Right atrium auricular region (tissue), 2 donors: ENCODE results near the gene FBXO48. TPM values are rescaled to one million over a fixed set of nuclear protein-coding genes. Genes with fewer than 3 reads are reported as not detected.

Experiments
- DNase-seq: peaks from one replicate; pipeline ENCODE4 v3.0.0-alpha.2; 2019; ENCODE audit warnings: low spot score
- H3K27ac ChIP-seq, 2 donors: fragments of 200-600 bp; sonication (generic); 1 replicate in 1 of 2; 2 replicates in 1 of 2; pipeline ENCODE4 v1.5.1; 2016 to 2019
- H3K27me3 ChIP-seq, 2 donors: fragments of 200-600 bp; sonication (generic); one replicate each; pipeline versions ENCODE4 v1.5.1 to v1.6.0; 2017 to 2019
- H3K36me3 ChIP-seq: fragments of 200-600 bp; sonication (generic); one replicate; pipeline ENCODE4 v1.5.1; 2016
- H3K4me1 ChIP-seq, 2 donors: fragments of 200-600 bp; sonication (generic); one replicate each; pipeline versions ENCODE4 v1.5.1 to v1.6.0; 2017 to 2019
- H3K4me3 ChIP-seq, 2 donors: fragments of 200-600 bp; sonication (generic); 1 replicate in 1 of 2; 2 replicates in 1 of 2; pipeline ENCODE4 v1.5.1; 2017 to 2019; ENCODE audit warnings: mild to moderate bottlenecking in 1 of 2, moderate library complexity in 1 of 2
- H3K9me3 ChIP-seq, 2 donors: fragments of 200-600 bp; sonication (generic); one replicate each; pipeline ENCODE4 v1.5.1; 2019
- total RNA-seq, 2 donors: library from RNA; depleted of rRNA; stranded (reverse); fragments of >200 nt; gene quantifications; one replicate each; pipeline ENCODE4 v1.1.0, GENCODE V29; 2016
- TF ChIP-seq, protein P1 (sequence below), 2 donors: fragments of 200-600 bp; sonication (generic); IDR thresholded peaks; one replicate each; pipeline ENCODE4 v1.5.1; 2019; ENCODE audit warnings: antibody characterized with exemption in 2 of 2

Gene FBXO48
- total RNA-seq, 2 donors from 2014 or later: 0.33 to 0.67 TPM

DNA sequence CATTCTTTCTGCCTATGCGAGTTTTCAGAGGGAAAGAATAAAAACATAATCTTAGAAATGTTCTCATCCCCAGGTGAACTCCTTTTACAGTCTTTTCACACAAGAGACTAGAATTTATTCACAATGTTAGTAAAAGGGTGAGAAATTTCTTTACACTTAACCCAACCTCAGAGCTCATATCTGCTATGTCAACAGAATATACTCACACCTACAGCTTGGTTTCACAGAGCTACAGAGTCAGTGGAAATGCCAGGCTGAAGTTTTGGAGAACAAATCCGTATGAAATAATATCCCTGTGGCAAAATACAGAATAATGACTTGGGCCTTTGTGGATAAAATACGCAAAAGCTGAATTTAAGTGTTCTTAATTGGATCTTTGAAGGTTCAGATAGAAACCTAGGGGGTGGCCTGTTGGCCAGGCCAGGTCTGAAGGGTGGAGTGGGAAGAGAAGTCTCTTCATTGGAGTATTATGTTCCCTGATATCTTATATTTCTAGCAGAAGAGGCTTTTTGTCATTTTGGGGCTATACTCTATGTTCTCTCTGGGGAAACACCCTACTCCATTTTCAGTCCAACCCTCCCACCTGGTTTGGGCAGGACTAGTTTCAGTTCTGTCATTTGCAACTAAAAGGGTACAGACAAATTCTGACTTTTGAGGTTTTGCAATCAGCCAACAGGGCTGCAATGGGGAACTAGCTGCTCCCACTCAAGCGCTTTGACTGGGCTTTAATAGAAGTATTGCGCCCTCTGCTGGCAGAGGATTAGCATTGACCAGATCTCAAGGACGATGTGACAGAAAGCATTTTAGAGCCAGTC, 25.7 kb downstream of the FBXO48 start:
- no peaks in the 10 kb centered on the region for H3K27me3 ChIP-seq
- peak overlapping the region; percentile 20 to 67 for H3K27ac ChIP-seq
- no peaks in the 10 kb centered on the region for H3K9me3 ChIP-seq
- H3K36me3 ChIP-seq: no peaks in the 10 kb centered on the region
- H3K4me1 ChIP-seq: peaks cover 0 to 26% of the 10 kb centered on the region in 2 donors
- TF ChIP-seq, protein P1, sequence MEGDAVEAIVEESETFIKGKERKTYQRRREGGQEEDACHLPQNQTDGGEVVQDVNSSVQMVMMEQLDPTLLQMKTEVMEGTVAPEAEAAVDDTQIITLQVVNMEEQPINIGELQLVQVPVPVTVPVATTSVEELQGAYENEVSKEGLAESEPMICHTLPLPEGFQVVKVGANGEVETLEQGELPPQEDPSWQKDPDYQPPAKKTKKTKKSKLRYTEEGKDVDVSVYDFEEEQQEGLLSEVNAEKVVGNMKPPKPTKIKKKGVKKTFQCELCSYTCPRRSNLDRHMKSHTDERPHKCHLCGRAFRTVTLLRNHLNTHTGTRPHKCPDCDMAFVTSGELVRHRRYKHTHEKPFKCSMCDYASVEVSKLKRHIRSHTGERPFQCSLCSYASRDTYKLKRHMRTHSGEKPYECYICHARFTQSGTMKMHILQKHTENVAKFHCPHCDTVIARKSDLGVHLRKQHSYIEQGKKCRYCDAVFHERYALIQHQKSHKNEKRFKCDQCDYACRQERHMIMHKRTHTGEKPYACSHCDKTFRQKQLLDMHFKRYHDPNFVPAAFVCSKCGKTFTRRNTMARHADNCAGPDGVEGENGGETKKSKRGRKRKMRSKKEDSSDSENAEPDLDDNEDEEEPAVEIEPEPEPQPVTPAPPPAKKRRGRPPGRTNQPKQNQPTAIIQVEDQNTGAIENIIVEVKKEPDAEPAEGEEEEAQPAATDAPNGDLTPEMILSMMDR (IDR thresholded peaks at IDR 0.05): peak; percentile 83 to 94
- H3K4me3 ChIP-seq: no peak overlapping the region
- DNase-seq: peak; percentile 91

DNA sequence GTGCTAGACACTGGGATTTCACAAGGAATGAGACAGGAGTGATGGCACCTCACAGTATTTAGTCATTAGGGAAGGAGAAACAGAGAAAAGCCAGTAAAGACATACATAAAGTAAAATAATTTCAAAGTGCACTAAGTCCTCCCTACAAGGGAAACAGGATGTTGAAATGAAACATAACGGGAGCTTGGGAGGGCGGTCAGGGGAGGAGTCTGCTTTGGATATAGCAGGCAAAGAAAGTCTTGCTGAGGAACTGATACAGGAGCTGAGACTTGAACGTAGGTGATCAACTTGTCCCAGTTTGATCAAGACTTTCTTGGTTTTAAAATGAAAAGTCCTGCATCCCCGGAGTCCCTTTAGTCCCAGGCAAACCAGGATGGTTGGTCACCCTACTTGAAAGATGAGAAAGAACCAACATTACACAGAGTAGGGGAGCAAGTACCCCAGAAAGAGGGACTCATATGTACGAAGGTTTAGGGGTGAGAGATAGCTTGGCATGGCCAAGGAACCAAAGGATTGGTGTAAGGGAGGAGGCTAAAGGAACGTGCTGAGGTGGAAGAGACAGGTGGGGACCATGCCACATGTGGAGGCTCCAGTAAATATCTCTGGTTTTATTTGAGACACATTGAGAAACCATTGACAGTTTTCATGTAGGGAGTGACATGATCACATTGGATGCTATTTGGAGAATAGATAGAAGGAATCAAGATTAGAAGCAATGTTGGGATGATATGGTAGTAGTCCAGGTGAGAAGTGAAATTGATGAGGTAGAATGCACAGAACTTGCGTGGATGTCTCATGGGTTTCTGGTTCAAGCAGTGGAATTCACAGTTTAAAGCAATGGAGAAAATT, 28.4 kb downstream of the FBXO48 start:
- Histone ChIP-seq H3K4me3 (no peak overlapping the region), H3K4me1 (peaks cover 0 to 33% of the 10 kb centered on the region in 2 donors), H3K9me3 (no peaks in the 10 kb centered on the region), H3K36me3 (no peaks in the 10 kb centered on the region), H3K27ac (no peak overlapping the region), H3K27me3 (no peaks in the 10 kb centered on the region)
- TF ChIP-seq, protein P1 (IDR thresholded peaks at IDR 0.05): no peak
- no peak for DNase-seq

DNA sequence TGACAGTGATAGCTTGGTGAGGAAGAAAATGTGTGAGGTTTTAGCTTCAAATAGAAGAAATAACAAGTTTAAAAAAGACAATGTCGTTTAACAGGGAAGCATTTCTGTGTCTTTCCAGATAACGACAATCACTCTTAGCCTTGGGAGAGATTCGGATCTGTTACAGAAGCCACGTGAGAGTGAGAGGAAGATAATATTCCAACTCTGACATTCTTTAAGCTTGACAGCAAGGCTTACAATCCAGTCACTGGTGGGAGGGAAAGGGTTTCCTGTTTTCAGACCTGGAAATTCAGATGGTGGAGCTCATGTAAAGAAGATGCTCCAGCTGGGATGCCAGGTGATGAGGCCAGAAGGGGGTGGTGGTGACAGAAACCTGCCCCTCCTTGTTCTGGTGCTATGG, 30.8 kb downstream of the FBXO48 start:
- H3K27me3 ChIP-seq: no peaks in the 10 kb centered on the region
- H3K9me3 ChIP-seq: no peaks in the 10 kb centered on the region
- TF ChIP-seq, protein P1 (IDR thresholded peaks at IDR 0.05): no peak
- DNase-seq: no peak
- H3K27ac ChIP-seq: peak overlapping the region; percentile 42 to 74
- peaks cover 0 to 26% of the 10 kb centered on the region in 2 donors for H3K4me1 ChIP-seq
- H3K36me3 ChIP-seq: no peaks in the 10 kb centered on the region
- H3K4me3 ChIP-seq: no peak overlapping the region

DNA sequence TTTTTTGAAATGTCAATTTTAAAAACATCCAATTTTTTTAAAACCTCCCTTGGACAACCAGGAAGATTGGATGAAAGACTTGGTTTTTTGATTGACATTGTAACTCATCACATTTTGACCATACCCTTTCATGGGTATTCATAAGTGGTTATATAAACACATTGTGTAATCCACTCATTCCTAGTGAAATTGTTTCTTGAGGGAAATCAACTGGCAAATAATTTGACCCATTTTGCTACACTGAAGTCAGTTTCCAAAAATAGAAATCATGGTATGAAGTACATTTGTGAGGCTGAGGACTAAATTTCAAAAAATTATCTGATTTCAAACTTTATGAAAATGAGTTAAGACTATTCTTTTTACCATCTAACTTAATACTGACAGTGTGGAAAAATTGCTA, 31.5 kb downstream of the FBXO48 start:
- Histone ChIP-seq H3K9me3 (no peaks in the 10 kb centered on the region), H3K4me1 (peaks cover 0 to 20% of the 10 kb centered on the region in 2 donors), H3K27ac (peak overlapping the region; percentile 42 to 74), H3K27me3 (no peaks in the 10 kb centered on the region), H3K36me3 (no peaks in the 10 kb centered on the region), H3K4me3 (no peak overlapping the region)
- TF ChIP-seq, protein P1 (IDR thresholded peaks at IDR 0.05): no peak
- no peak for DNase-seq

DNA sequence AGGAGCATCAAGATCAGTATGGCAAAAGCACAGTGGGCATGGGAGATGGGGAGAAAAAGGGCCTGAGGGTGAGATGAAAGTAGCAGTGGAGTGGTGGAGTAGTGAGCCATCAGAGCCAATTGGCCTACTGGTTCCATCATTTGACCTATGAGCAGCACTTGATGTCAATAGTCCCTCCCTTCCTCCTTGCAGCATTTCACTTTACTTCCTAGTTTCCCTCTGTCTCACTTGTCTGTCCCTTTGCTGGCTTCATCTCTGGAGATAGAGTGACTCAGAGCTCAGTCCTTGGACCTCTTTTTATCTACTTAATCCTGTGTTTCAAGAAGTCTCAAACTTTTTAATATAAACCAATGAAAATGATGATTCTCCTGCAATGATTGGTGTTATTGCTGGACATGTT, 32.1 kb downstream of the FBXO48 start:
- Histone ChIP-seq H3K36me3 (no peaks in the 10 kb centered on the region), H3K4me3 (no peak overlapping the region), H3K27ac (peak overlapping the region in 1 of 2 donors; percentile 19), H3K4me1 (peaks cover 0 to 14% of the 10 kb centered on the region in 2 donors), H3K9me3 (no peaks in the 10 kb centered on the region), H3K27me3 (no peaks in the 10 kb centered on the region)
- TF ChIP-seq, protein P1 (IDR thresholded peaks at IDR 0.05): no peak
- DNase-seq: no peak
